Loucy (cell line): ENCODE measurements around the gene ALK.

Experiments used
- H2AFZ ChIP-seq: fragments of 200-600 bp; sonication (generic); 2 replicates; pipeline ENCODE4 v1.6.0; 2016; ENCODE audit warnings: antibody characterized with exemption, mild to moderate bottlenecking, low read length, moderate library complexity
- H3F3A ChIP-seq: fragments of 200-600 bp; 2 replicates; pipeline ENCODE4 v1.6.0; 2016; ENCODE audit warnings: antibody characterized with exemption, low read depth, mild to moderate bottlenecking
- H3K27me3 ChIP-seq: fragments of 200-600 bp; sonication (generic); 2 replicates; pipeline ENCODE4 v1.6.1; 2014; ENCODE audit warnings: low read length, mild to moderate bottlenecking; ENCODE audit not compliant: insufficient read depth, poor library complexity, severe bottlenecking
- H3K36me3 ChIP-seq: fragments of 200-600 bp; sonication (generic); 2 replicates; pipeline ENCODE4 v1.6.1; 2016; ENCODE audit warnings: low read length; ENCODE audit not compliant: insufficient read depth
- H3K4me1 ChIP-seq: fragments of 200-600 bp; sonication (generic); 2 replicates; pipeline ENCODE4 v1.5.1; 2014; ENCODE audit warnings: low read length, mild to moderate bottlenecking; ENCODE audit not compliant: insufficient read depth, poor library complexity, severe bottlenecking
- H3K4me2 ChIP-seq: fragments of 200-600 bp; sonication (generic); 2 replicates; pipeline ENCODE4 v1.6.0; 2014; ENCODE audit warnings: antibody characterized with exemption, low read length, low read depth, mild to moderate bottlenecking; ENCODE audit not compliant: poor library complexity, severe bottlenecking
- H3K4me3 ChIP-seq: fragments of 200-600 bp; sonication (generic); 2 replicates; pipeline ENCODE4 v1.5.1; 2014; ENCODE audit warnings: low read length, mild to moderate bottlenecking, mixed read lengths; ENCODE audit not compliant: poor library complexity, severe bottlenecking
- H3K79me2 ChIP-seq: fragments of 200-600 bp; sonication (generic); 2 replicates; pipeline ENCODE4 v1.6.1; 2014; ENCODE audit warnings: low read length; ENCODE audit not compliant: insufficient read depth
- H3K9ac ChIP-seq: fragments of 200-600 bp; sonication (generic); 2 replicates; pipeline ENCODE4 v1.6.0; 2014; ENCODE audit warnings: mild to moderate bottlenecking, low read depth, low read length, moderate library complexity; ENCODE audit not compliant: poor library complexity, severe bottlenecking
- H3K9me2 ChIP-seq: fragments of 200-600 bp; sonication (generic); replicated peaks from 2 replicates; pipeline ENCODE4 v1.6.1; 2016; ENCODE audit warnings: low read depth, low read length, mixed read lengths
- H3K9me3 ChIP-seq: fragments of 200-600 bp; sonication (generic); 2 replicates; pipeline ENCODE4 v1.6.1; 2014; ENCODE audit warnings: mild to moderate bottlenecking, antibody characterized with exemption, low read length, low read depth; ENCODE audit not compliant: insufficient read depth
- H4K20me1 ChIP-seq: fragments of 200-600 bp; sonication (generic); 2 replicates; pipeline ENCODE4 v1.6.0; 2014; ENCODE audit warnings: antibody characterized with exemption, low read length, mild to moderate bottlenecking; ENCODE audit not compliant: insufficient read depth, poor library complexity, severe bottlenecking
- EZH2phosphoT487 ChIP-seq: fragments of 200-600 bp; IDR thresholded peaks from 2 replicates; pipeline ENCODE4 v1.6.1; 2018; ENCODE audit warnings: antibody characterized with exemption, mild to moderate bottlenecking, moderate library complexity, borderline replicate concordance
- TF ChIP-seq, protein P1 (sequence below): fragments of 200-600 bp; sonication (generic); conservative IDR thresholded peaks from 2 replicates; pipeline ENCODE4 v1.5.1; 2014; ENCODE audit warnings: mild to moderate bottlenecking, antibody characterized with exemption, low read length

ALK gene

DNA sequence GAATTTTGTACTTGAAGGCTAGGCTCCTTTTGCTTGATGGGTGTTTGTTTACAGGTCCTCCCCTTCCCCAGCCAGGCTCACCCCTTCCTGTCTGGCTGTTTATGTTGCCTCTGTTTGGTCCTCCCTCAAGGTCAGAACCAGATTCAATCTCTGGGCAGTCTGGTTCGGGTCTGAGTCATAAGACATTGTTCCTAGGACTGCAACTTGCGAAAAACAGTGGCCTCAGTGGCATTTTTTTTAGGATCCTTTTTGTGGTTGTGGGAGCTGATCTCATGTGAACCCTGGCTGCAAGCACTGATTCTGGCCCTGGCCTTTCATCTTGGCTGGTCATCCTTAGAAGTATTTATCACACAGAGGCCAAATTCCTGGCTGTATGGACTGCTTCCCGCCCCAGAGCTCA lies 435.8 kb downstream of the ALK start:
- Histone ChIP-seq H4K20me1 (no peaks in the 10 kb centered on the region), H3K4me3 (no peak overlapping the region), H3K4me2 (no peak overlapping the region), H3F3A (no peaks in the 10 kb centered on the region), H3K9ac (no peak overlapping the region), H3K9me2 (no peaks in the 10 kb centered on the region), H3K36me3 (no peaks in the 10 kb centered on the region), H3K79me2 (no peaks in the 10 kb centered on the region), H3K4me1 (no peaks in the 10 kb centered on the region), H3K27me3 (peaks cover 6% of the 10 kb centered on the region), H3K9me3 (no peaks in the 10 kb centered on the region), H2AFZ (no peak overlapping the region)
- TF ChIP-seq, protein P1, sequence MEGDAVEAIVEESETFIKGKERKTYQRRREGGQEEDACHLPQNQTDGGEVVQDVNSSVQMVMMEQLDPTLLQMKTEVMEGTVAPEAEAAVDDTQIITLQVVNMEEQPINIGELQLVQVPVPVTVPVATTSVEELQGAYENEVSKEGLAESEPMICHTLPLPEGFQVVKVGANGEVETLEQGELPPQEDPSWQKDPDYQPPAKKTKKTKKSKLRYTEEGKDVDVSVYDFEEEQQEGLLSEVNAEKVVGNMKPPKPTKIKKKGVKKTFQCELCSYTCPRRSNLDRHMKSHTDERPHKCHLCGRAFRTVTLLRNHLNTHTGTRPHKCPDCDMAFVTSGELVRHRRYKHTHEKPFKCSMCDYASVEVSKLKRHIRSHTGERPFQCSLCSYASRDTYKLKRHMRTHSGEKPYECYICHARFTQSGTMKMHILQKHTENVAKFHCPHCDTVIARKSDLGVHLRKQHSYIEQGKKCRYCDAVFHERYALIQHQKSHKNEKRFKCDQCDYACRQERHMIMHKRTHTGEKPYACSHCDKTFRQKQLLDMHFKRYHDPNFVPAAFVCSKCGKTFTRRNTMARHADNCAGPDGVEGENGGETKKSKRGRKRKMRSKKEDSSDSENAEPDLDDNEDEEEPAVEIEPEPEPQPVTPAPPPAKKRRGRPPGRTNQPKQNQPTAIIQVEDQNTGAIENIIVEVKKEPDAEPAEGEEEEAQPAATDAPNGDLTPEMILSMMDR: no peak
- TF ChIP-seq EZH2phosphoT487: no peak

DNA sequence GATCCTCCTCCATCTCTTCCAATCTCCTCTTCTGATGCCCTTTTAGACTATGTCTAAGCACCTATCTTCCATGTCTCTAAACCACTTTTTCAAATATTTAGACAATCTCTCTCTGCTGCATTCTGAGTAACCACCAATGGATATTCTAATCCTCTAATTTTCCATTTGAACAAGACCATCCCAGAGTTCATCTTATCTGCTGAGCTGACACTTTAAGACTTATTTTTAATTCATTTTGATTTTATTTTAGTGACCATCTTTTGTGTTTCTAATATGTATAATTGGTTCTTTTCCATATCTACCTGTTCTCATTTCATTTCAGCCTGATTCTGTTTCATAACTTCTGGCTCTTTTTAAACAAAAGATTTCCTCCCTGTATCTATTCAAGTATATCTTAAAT lies 436.3 kb downstream of the ALK start:
- no peak overlapping the region for H3K4me3 ChIP-seq
- no peak overlapping the region for H3K4me2 ChIP-seq
- no peaks in the 10 kb centered on the region for H4K20me1 ChIP-seq
- peaks cover 6% of the 10 kb centered on the region for H3K27me3 ChIP-seq
- H3F3A ChIP-seq: no peaks in the 10 kb centered on the region
- TF ChIP-seq EZH2phosphoT487: no peak
- TF ChIP-seq, protein P1: no peak
- H3K9me2 ChIP-seq: no peaks in the 10 kb centered on the region
- no peaks in the 10 kb centered on the region for H3K79me2 ChIP-seq
- H2AFZ ChIP-seq: no peak overlapping the region
- no peaks in the 10 kb centered on the region for H3K36me3 ChIP-seq
- no peak overlapping the region for H3K9ac ChIP-seq
- no peaks in the 10 kb centered on the region for H3K9me3 ChIP-seq
- no peaks in the 10 kb centered on the region for H3K4me1 ChIP-seq

DNA sequence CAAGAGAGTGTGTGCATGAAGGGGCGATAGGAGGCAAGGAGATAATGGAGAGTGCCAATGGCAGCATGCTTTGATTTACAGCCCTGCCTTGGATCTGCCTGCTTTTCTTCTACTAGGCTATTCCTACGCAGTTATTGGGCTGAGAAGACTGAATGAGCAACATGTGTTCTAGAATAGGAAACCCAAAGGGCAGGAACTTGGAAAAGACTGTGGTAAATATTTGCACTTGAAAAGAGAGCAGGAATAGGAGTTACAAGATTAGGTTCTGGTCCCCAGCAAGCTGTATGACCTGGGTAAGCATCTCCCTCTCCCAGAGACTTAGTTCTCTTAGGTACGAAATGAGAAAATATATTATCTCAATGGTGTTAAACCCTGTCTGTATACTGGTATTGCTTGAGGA lies 438.5 kb downstream of the ALK start:
- Histone ChIP-seq H3K4me1 (no peaks in the 10 kb centered on the region), H4K20me1 (no peaks in the 10 kb centered on the region)

More for the DNA sequence above, 438.5 kb downstream of the ALK start:
- no peak overlapping the region for H3K4me2 ChIP-seq
- H3K4me3 ChIP-seq: no peak overlapping the region
- H3K9ac ChIP-seq: no peak overlapping the region
- no peaks in the 10 kb centered on the region for H3F3A ChIP-seq
- H3K27me3 ChIP-seq: peaks cover 6% of the 10 kb centered on the region
- no peaks in the 10 kb centered on the region for H3K36me3 ChIP-seq
- no peaks in the 10 kb centered on the region for H3K9me2 ChIP-seq
- TF ChIP-seq EZH2phosphoT487: no peak
- TF ChIP-seq, protein P1: no peak
- no peaks in the 10 kb centered on the region for H3K79me2 ChIP-seq
- no peaks in the 10 kb centered on the region for H3K9me3 ChIP-seq
- H2AFZ ChIP-seq: no peak overlapping the region
